Sigmoid colon (tissue), 7 donors: Measurements from ENCODE around the gene CCDC102A. TPM values are rescaled to one million over a fixed set of nuclear protein-coding genes. Genes with fewer than 3 reads are reported as not detected.

Experiments used
- DNase-seq: peaks from one replicate; pipeline ENCODE4 v3.0.0-alpha.2; 2019
- H3K27ac ChIP-seq, 4 donors: fragments of 200-600 bp; sonication (generic); one replicate each; pipeline ENCODE4 v1.5.1; 2016 to 2019; ENCODE audit warnings: mild to moderate bottlenecking in 1 of 4
- H3K27me3 ChIP-seq, 3 donors: fragments of 200-600 bp; sonication (generic); one replicate each; pipeline ENCODE4 v1.5.1; 2019; ENCODE audit warnings: mild to moderate bottlenecking in 1 of 3
- H3K36me3 ChIP-seq, 4 donors: fragments of 200-600 bp; sonication (generic); one replicate each; pipeline ENCODE4 v1.5.1; 2016 to 2019
- H3K4me1 ChIP-seq, 4 donors: fragments of 200-600 bp; sonication (generic); one replicate each; pipeline ENCODE4 v1.5.1; 2017 to 2019
- H3K4me3 ChIP-seq, 4 donors: fragments of 200-600 bp; sonication (generic); one replicate each; pipeline ENCODE4 v1.5.1; 2017 to 2019; ENCODE audit warnings: mild to moderate bottlenecking in 2 of 4, moderate library complexity in 1 of 4
- H3K9me3 ChIP-seq, 4 donors: fragments of 200-600 bp in 3 of 4; sonication (generic) in 3 of 4; one replicate each; pipeline versions ENCODE4 v1.5.1 to v1.6.1; 2013 to 2019
- CTCF ChIP-seq, 4 experiments: fragments of 450-650 bp in 3 of 4; fragments of 200-600 bp in 1 of 4; IDR thresholded peaks; one replicate each; pipeline ENCODE4 v1.5.1; 2016 to 2019; ENCODE audit warnings: antibody characterized with exemption in 4 of 4, mild to moderate bottlenecking in 3 of 4, moderate library complexity in 2 of 4
- EP300 ChIP-seq, 4 donors: sonication (generic); formaldehyde crosslinking; IDR thresholded peaks; one replicate each; pipeline ENCODE4 v1.6.1; 2017; ENCODE audit warnings: antibody characterized with exemption in 4 of 4
- POLR2A ChIP-seq, 2 donors: fragments of 450-650 bp; IDR thresholded peaks; one replicate each; pipeline ENCODE4 v1.6.1; 2016; ENCODE audit warnings: antibody characterized with exemption in 2 of 2, mild to moderate bottlenecking in 2 of 2, moderate library complexity in 2 of 2
- POLR2AphosphoS5 ChIP-seq, 4 donors: sonication (generic); formaldehyde crosslinking; IDR thresholded peaks; one replicate each; pipeline ENCODE4 v1.6.1; 2017; ENCODE audit warnings: antibody characterized with exemption in 4 of 4
- WGBS, 2 donors: extraction: QIAGEN DNeasy Blood & Tissue Kit; methylation state at CpG; one replicate each; pipeline ENCODE4 v1.1.7; 2013; 5-methylcytosine and 5-hydroxymethylcytosine counted together
- intact Hi-C: fragments of 100-400 bp; cut with DNase I; formaldehyde crosslinking; loops from one replicate; pipeline ENCODE4 v1.15.1; 2023
- polyA plus RNA-seq, 3 donors: library from polyadenylated mRNA; stranded (reverse); fragments of 200-250 nt; gene quantifications; one replicate each; pipeline ENCODE4 v1.2.3, GENCODE V29; 2013
- total RNA-seq, 4 donors: library from RNA; depleted of rRNA; stranded (reverse); fragments of >200 nt; gene quantifications; one replicate each; pipeline ENCODE4 v1.1.0, GENCODE V29; 2016
- donor health status: healthy with polysubstance abuse.
- donor health status: Bipolar disorder and iron deficiency.
- donor health status: healthy.

The CCDC102A gene
- total and polyA plus RNA-seq, 7 donors, result 1.6 to 46.8 (median 17.8) TPM

- WGBS, 2 donors, result 80 to 90% methylated on average over 30 of the region's 30 CpGs
- TF ChIP-seq CTCF (IDR thresholded peaks at IDR 0.05) (no peak), POLR2A (IDR thresholded peaks at IDR 0.05) (no peak), POLR2AphosphoS5 (IDR thresholded peaks at IDR 0.05) (no peak), EP300 (IDR thresholded peaks at IDR 0.05) (no peak)
- peaks cover 15 to 49% (median 20%) of the 10 kb centered on the region in 4 donors for H3K36me3 ChIP-seq
Measured at GRCh38 chr16:57474671-57475661, 61.4 kb downstream of the CCDC102A start.

GRCh38 chr16:57473906-57474305 lies 62.5 kb downstream of the CCDC102A start:
- no peak for TF ChIP-seq POLR2A (IDR thresholded peaks at IDR 0.05)
- no peak for TF ChIP-seq POLR2AphosphoS5 (IDR thresholded peaks at IDR 0.05)
- TF ChIP-seq EP300 (IDR thresholded peaks at IDR 0.05), result no peak
- no peak for TF ChIP-seq CTCF (IDR thresholded peaks at IDR 0.05)
- 86 to 87% methylated on average over 8 of the region's 8 CpGs for WGBS, 2 donors
- H3K4me3 ChIP-seq, result no peak overlapping the region
- no peak for DNase-seq
- intact Hi-C loops, result no loop called here
- H3K9me3 ChIP-seq, result no peaks in the 10 kb centered on the region
- H3K4me1 ChIP-seq, result peaks cover 0 to 15% (median 11%) of the 10 kb centered on the region in 4 donors
- H3K36me3 ChIP-seq, result peaks cover 23 to 59% (median 30%) of the 10 kb centered on the region in 4 donors
- no peaks in the 10 kb centered on the region for H3K27me3 ChIP-seq
- H3K27ac ChIP-seq, result no peak overlapping the region

More at GRCh38 chr16:57474671-57475661, 61.4 kb downstream of the CCDC102A start:
- intact Hi-C loops, result no loop called here
- Histone ChIP-seq H3K27me3 (no peaks in the 10 kb centered on the region), H3K9me3 (no peaks in the 10 kb centered on the region), H3K4me3 (no peak overlapping the region), H3K27ac (no peak overlapping the region), H3K4me1 (peaks cover 0 to 26% (median 22%) of the 10 kb centered on the region in 4 donors)
- DNase-seq, result no peak

- Histone ChIP-seq H3K36me3 (peaks cover 29 to 65% (median 35%) of the 10 kb centered on the region in 4 donors), H3K4me1 (peaks cover 0 to 11% (median 10%) of the 10 kb centered on the region in 4 donors)
- 91 to 93% methylated on average over 14 of the region's 14 CpGs for WGBS, 2 donors
Measured at GRCh38 chr16:57473176-57473840, 63.1 kb downstream of the CCDC102A start.

GRCh38 chr16:57472665-57473060 lies 63.7 kb downstream of the CCDC102A start:
- intact Hi-C loops, result no loop called here
- peaks cover 0 to 11% (median 10%) of the 10 kb centered on the region in 4 donors for H3K4me1 ChIP-seq
- DNase-seq, result no peak
- no peak overlapping the region for H3K4me3 ChIP-seq
- H3K27me3 ChIP-seq, result no peaks in the 10 kb centered on the region
- H3K36me3 ChIP-seq, result peaks cover 33 to 72% (median 41%) of the 10 kb centered on the region in 4 donors
- no peaks in the 10 kb centered on the region for H3K9me3 ChIP-seq
- 48 to 64% methylated on average over 4 of the region's 4 CpGs for WGBS, 2 donors
- no peak overlapping the region for H3K27ac ChIP-seq
- no peak for TF ChIP-seq EP300 (IDR thresholded peaks at IDR 0.05)
- no peak for TF ChIP-seq POLR2AphosphoS5 (IDR thresholded peaks at IDR 0.05)
- TF ChIP-seq POLR2A (IDR thresholded peaks at IDR 0.05), result no peak

More at GRCh38 chr16:57473176-57473840, 63.1 kb downstream of the CCDC102A start:
- Histone ChIP-seq H3K9me3 (no peaks in the 10 kb centered on the region), H3K4me3 (no peak overlapping the region), H3K27ac (no peak overlapping the region), H3K27me3 (no peaks in the 10 kb centered on the region)
- no peak for DNase-seq
- TF ChIP-seq POLR2A (IDR thresholded peaks at IDR 0.05), result no peak
- TF ChIP-seq POLR2AphosphoS5 (IDR thresholded peaks at IDR 0.05), result no peak
- intact Hi-C loops, result no loop called here

GRCh38 chr16:57471852-57472664 lies 64.3 kb downstream of the CCDC102A start:
- Histone ChIP-seq H3K27me3 (no peaks in the 10 kb centered on the region), H3K4me1 (peaks cover 0 to 11% (median 10%) of the 10 kb centered on the region in 4 donors), H3K36me3 (peaks cover 33 to 78% (median 46%) of the 10 kb centered on the region in 4 donors), H3K27ac (no peak overlapping the region), H3K9me3 (no peaks in the 10 kb centered on the region), H3K4me3 (no peak overlapping the region)
- WGBS, 2 donors, result 33 to 63% methylated on average over 10 of the region's 10 CpGs
- TF ChIP-seq POLR2AphosphoS5 (IDR thresholded peaks at IDR 0.05) (no peak), CTCF (IDR thresholded peaks at IDR 0.05) (no peak), POLR2A (IDR thresholded peaks at IDR 0.05) (no peak), EP300 (IDR thresholded peaks at IDR 0.05) (no peak)
- no peak for DNase-seq
- intact Hi-C loops, result no loop called here
